Neural crest cell (in vitro differentiated cells): ENCODE data around the gene MMADHC. TPM values are rescaled to one million over a fixed set of nuclear protein-coding genes. Genes with fewer than 3 reads are reported as not detected.

Experiments used
- DNase-seq: peaks from one replicate; pipeline ENCODE4 v3.0.0; 2021; ENCODE audit warnings: low read depth, mixed read lengths, low spot score
- H3K27ac Mint-ChIP-seq: one replicate; pipeline ENCODE4 v1.8.0; 2021; ENCODE audit warnings: mild to moderate bottlenecking, mixed read lengths; ENCODE audit not compliant: unreplicated experiment
- H3K27me3 Mint-ChIP-seq: 2 replicates; pipeline ENCODE4 v1.8.0; 2021; ENCODE audit warnings: low read depth, mild to moderate bottlenecking, mixed read lengths
- H3K36me3 Mint-ChIP-seq: 2 replicates; pipeline ENCODE4 v1.8.0; 2021; ENCODE audit warnings: low read depth, mild to moderate bottlenecking, mixed read lengths
- H3K4me1 Mint-ChIP-seq: 2 replicates; pipeline ENCODE4 v1.8.0; 2021; ENCODE audit warnings: mixed read lengths
- H3K4me3 Mint-ChIP-seq: one replicate; pipeline ENCODE4 v1.8.0; 2021; ENCODE audit warnings: mild to moderate bottlenecking, mixed read lengths
- H3K9me3 Mint-ChIP-seq: 2 replicates; pipeline ENCODE4 v1.8.0; 2021; ENCODE audit warnings: mixed read lengths
- total RNA-seq: library from RNA; stranded (reverse); gene quantifications from 2 replicates; pipeline ENCODE4 v1.2.1, GENCODE V29; 2021
- TF ChIP-seq, protein P1 (sequence below): fragments of 200-600 bp; sonication (generic); conservative IDR thresholded peaks from 2 replicates; pipeline ENCODE4 v1.5.0; 2021; ENCODE audit warnings: antibody characterized with exemption, mild to moderate bottlenecking

MMADHC gene
- total RNA-seq, 1 donor from 2014 or later, result 83.9 TPM

- Mint-ChIP-seq H3K4me3 (no peak overlapping the region), H3K9me3 (no peaks in the 10 kb centered on the region), H3K27ac (no peak overlapping the region), H3K4me1 (no peaks in the 10 kb centered on the region), H3K36me3 (no peaks in the 10 kb centered on the region), H3K27me3 (no peaks in the 10 kb centered on the region)
- no peak for DNase-seq
- TF ChIP-seq, protein P1, sequence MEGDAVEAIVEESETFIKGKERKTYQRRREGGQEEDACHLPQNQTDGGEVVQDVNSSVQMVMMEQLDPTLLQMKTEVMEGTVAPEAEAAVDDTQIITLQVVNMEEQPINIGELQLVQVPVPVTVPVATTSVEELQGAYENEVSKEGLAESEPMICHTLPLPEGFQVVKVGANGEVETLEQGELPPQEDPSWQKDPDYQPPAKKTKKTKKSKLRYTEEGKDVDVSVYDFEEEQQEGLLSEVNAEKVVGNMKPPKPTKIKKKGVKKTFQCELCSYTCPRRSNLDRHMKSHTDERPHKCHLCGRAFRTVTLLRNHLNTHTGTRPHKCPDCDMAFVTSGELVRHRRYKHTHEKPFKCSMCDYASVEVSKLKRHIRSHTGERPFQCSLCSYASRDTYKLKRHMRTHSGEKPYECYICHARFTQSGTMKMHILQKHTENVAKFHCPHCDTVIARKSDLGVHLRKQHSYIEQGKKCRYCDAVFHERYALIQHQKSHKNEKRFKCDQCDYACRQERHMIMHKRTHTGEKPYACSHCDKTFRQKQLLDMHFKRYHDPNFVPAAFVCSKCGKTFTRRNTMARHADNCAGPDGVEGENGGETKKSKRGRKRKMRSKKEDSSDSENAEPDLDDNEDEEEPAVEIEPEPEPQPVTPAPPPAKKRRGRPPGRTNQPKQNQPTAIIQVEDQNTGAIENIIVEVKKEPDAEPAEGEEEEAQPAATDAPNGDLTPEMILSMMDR, result no peak
Observed at GRCh38 chr2:149537092-149537726, 50.4 kb downstream of the MMADHC start.

GRCh38 chr2:149536649-149537048 lies 50.9 kb downstream of the MMADHC start:
- no peak overlapping the region for H3K4me3 Mint-ChIP-seq
- H3K9me3 Mint-ChIP-seq, result no peaks in the 10 kb centered on the region
- DNase-seq, result no peak
- TF ChIP-seq, protein P1, result no peak
- H3K27me3 Mint-ChIP-seq, result no peaks in the 10 kb centered on the region
- no peak overlapping the region for H3K27ac Mint-ChIP-seq
- no peaks in the 10 kb centered on the region for H3K4me1 Mint-ChIP-seq
- H3K36me3 Mint-ChIP-seq, result no peaks in the 10 kb centered on the region

DNA sequence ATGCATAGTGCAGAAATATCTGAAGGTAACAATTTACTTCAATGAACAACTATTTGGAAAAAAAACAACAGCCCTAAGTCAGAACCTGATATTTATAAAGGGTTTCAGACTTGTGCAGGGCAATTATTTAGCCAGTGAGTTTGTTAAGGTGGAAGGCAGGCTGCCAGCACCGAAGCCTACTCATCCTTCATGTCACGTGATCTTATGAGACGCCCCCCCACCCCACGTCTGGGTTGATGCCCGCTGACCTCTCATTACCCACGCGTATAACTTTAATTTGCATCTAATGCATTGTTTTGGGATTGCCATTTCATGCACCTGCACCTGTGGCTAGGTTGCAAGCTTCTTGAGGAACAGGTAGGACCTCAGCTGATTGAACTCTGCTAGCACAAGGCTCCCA lies 52.9 kb downstream of the MMADHC start:
- no peak for DNase-seq
- TF ChIP-seq, protein P1, result no peak
- Mint-ChIP-seq H3K9me3 (no peaks in the 10 kb centered on the region), H3K27ac (no peak overlapping the region), H3K27me3 (no peaks in the 10 kb centered on the region), H3K36me3 (no peaks in the 10 kb centered on the region), H3K4me3 (no peak overlapping the region), H3K4me1 (peaks cover 4% of the 10 kb centered on the region)

GRCh38 chr2:149528983-149529382 lies 58.6 kb downstream of the MMADHC start:
- Mint-ChIP-seq H3K9me3 (peaks cover 4% of the 10 kb centered on the region), H3K4me1 (peaks cover 17% of the 10 kb centered on the region), H3K27me3 (no peaks in the 10 kb centered on the region), H3K27ac (no peak overlapping the region), H3K36me3 (no peaks in the 10 kb centered on the region), H3K4me3 (no peak overlapping the region)
- TF ChIP-seq, protein P1, result no peak
- DNase-seq, result no peak

- DNase-seq, result no peak
- Mint-ChIP-seq H3K36me3 (no peaks in the 10 kb centered on the region), H3K4me3 (no peak overlapping the region)
Observed at GRCh38 chr2:149527998-149528755, 59.4 kb downstream of the MMADHC start.

More at GRCh38 chr2:149527998-149528755, 59.4 kb downstream of the MMADHC start:
- Mint-ChIP-seq H3K4me1 (peaks cover 17% of the 10 kb centered on the region), H3K9me3 (peaks cover 9% of the 10 kb centered on the region), H3K27ac (peak overlapping the region; percentile 59), H3K27me3 (no peaks in the 10 kb centered on the region)
- TF ChIP-seq, protein P1, result no peak
